Measurements from ENCODE around the gene PPTC7.
"Not testable (repeated sequence)": the region's sequence is repeated elsewhere in the genome, so short reads cannot be mapped to it uniquely, and the experiment has no call there.

Gene PPTC7

DNA sequence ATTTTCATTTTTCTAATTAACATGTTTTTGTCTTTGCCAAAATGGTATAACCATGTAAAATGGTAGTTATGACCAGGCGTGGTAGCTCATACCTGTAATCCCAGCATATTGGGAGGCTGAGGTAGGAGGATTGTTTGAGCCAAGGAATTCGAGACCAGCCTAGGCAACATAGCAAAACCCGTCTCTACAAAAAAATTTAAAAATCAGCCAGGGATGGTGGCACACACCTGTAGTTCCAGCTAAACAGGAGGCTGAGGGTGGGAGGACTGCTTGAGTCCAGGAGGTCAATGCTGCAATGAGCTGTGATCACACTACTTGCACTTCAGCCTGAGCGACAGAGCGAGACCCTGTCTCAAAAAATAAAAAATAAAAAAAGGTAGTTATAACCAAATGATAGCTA lies 23.1 kb downstream of the PPTC7 start:
- no peak for DNase-seq

DNA sequence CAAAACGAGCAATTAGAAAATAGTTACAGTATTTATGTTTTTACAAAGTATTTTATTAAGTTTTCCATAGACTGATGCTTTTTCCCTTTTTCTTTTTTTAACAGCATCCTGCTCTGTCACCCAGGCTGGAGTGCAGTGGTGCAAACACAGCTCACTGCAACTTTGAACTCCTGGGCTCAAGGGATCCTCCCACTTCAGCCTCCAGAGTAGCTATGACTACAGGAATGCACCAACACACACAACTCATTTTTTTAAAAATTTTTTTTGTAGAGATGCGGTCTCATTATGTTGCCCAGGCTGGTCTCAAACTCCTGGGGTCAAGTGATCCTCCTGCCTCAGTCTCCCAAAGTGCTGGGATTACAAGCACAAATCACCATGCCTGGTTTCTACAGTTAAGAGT lies 24.2 kb downstream of the PPTC7 start:
- DNase-seq: not testable (repeated sequence)

DNA sequence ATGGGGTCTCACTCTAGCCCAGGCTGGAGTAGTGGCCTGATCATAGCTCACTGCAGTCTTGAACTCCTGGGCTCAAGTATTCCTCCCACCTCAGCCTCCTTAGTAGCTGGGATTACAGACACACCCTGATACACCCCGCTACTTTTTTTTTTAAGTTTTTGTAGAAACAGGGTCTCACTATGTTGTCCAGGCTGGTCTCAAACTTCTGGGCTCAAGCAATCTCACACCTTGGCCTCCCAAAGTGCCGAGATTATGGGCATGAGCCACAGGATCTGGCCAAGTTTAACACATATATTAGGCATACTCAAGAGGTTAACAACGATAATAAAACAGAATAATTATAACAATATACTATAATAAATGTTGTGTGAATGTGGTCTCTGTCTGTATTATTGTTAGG lies 25.8 kb downstream of the PPTC7 start:
- DNase-seq: no peak

DNA sequence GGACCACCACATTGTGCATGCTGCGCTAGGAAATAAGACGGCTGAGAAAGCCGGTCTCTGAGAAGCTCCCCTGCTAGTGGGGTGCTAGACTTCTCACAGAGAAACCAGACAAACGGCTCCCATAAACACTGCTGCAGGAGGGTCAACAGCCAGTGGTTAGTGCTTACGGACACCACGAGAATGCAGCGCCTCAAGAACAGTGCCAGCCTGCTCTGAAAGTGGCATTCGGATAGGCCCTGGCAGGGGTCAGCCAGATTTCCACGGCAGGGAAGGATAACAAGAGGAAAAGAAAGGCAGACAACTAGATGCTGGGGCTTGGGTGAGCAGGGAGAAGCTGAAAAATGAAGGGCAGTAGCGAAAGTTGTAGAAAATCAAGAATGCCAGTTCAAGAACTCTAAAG lies 26.4 kb downstream of the PPTC7 start:
- DNase-seq: no peak

DNA sequence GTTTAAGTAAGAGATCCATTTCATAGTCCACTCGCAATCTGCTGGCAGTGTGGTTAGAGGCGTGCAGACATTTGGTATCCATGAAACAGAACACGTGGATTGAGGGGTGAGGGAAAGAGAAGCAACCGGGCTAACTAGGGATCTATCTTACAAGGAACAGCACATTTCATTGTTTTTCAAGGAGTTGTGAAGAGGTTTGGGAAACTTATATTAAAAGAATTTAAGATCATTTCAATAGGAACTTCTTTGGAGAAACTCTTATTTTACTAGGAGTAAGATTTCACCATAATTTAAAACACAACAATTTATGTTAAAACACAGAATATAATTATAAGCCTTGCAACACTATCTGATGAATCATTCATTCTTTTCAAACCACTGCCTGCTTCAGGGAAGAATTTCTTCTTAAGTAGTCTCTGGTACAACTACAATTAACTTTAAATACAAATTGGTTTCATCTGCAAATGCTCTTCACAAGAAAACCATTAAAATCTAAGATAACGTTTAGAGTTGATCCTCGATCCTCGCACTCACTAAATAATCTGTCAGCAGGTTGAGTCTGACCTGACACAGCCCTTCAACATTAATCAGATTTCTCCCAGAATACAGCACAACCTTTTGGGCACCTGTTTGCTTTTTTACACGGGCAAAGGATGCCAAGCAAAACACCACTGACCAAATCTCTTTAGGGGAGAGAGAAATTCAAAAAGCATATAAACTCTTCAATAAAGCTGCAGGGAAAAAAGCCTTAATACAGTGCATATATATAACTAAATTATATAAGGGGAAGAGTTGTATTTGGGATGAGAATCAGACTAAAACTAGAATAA lies 27.3 kb downstream of the PPTC7 start:
- no peak for DNase-seq

DNA sequence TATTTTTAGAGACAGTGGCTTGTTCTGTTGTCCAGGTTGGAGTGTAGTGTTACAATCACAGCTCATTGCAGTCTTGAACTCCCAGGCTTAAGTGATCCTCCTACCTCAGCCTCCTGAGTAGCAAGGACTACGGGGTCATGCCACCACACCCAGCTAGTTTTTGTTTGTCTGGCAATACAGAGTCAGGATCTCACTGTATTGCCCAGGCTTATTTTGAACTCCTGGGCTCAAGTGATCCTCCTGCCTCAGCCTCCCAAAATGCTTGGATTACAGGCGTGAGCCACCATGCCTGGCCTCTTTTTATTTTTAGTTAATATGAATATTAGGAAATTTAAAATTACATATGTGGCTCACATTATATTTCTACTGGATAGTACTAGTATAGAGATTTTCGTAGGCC lies 28.9 kb downstream of the PPTC7 start:
- no peak for DNase-seq

DNA sequence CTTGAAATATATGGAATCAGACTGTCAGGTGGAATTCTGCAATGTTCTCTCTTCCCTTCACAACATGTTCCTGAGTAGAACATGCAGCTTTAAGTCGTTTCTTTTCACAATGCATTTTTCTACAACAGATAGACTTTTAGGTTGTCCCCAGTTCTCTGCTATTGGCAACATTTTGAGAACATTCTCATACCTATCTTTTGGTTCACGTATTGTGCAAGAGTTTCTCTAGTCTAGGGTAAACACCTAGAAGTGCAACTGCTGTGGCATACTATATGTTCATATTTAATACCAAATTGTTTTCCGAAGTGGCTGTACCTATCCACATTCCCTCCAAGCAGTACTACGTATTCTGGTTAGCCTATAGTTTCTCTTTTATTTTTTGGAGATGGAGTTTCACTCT lies 32.1 kb downstream of the PPTC7 start:
- DNase-seq: no peak

DNA sequence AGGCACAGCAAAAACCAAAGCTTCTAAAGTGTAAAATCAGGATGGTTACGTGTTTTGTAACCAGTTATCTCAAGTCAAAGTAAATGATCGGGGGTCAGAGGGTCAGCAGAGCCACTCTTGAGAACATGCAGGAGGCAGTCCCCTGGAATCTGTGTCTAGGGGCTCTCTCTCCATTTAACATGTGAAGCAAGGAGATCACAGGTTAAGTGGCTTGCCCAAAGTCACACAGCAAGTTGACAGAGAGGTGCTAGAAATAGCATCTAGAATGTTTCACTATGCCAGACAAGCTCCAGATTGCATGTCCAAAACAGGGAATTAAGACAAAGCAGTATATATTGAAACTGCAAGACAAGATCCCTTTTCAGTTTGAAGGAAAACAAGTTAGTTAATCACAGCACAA lies 33.4 kb downstream of the PPTC7 start:
- DNase-seq: no peak

DNA sequence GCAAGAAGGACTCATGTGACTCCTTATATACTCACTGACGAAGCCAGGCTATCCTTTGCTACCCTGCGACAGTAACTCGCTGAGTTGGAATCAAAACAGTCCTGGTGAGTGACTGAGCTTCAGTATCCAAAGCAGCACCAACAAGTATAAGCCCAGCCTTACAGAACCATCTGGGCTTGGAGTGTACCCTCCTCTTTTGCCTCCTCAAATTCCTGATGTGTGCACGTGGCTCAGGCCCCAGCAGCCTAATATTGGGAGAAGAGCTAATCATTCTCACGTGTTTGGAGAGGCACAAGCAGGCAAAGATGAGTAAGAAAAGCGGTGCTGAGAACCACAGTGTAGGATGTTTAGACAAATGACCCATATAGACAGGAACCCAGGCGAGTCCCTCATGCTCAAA lies 34.4 kb downstream of the PPTC7 start:
- no peak for DNase-seq

DNA sequence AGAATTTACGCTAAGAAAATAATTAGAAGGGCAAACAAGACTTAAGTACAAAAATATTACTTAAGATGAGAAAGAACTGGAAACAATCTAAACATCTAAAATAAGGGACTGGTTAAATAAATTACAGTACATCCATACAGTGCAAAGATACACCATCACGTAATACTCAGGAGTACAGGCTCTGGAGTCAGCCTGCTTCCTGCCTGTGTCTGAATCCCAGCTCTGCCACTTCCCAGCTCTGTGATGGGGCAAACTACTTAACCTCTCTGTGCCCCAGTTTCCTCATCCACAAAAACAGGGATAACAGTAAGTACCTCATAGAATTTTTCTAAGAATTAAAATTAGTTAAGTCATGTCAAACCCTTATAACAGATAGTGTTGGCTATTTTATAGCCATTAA lies 36.0 kb downstream of the PPTC7 start:
- no peak for DNase-seq

DNA sequence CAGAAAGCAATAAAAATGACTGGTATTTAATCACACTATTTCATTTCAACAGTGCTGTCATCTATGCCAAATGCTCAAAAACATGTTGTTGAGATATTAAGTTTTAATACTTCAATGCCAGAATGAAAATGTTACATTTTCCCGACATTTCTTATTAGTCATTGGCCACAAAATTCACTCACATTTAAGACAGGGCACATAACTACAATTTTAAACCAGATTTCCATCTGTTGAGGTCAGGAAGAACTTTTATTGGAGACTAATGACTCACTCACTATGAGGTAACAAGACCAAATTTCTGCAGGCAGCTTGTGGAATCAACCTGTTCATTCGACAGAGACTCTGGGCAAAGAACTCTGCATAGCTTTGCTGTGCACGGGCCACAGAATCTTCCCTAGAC lies 36.8 kb downstream of the PPTC7 start:
- no peak for DNase-seq

DNA sequence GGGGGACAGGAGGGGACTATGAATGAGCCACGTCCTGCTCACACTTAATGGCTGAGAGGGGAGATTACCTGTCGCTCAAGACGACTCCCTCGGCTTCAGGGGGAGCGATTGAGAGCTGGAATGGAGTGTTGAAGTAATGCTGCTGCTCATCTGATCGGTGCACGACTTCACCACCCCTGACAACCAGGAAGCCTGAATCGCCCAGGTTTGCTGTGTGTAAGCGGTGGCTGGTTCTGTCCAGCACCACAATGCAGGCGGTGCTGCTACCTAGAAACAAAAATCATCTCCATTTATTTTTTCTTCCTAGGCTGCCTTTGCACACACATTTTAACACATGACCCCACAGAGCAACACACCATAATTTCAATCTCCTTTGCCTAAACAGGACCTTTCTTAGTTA lies 37.3 kb downstream of the PPTC7 start:
- DNase-seq: no peak

DNA sequence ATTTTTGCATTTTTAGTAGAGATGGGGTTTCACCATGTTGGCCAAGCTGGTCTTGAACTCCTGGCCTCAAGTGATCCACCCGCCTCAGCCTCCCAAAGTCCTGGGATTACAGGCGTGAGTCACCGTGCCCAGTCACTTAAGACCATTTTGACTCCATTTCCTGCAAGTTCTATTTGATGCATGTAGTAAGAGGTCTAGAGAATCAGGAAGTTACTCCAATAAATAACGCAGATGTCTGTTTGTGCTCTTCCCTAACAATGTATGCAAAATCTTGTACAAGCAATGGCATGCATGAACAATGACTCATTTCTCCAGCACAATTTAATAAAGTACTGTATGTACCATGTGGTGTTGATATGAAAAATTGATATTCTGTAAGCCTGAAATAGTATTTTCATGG lies 37.9 kb downstream of the PPTC7 start:
- not testable (repeated sequence) for DNase-seq

DNA sequence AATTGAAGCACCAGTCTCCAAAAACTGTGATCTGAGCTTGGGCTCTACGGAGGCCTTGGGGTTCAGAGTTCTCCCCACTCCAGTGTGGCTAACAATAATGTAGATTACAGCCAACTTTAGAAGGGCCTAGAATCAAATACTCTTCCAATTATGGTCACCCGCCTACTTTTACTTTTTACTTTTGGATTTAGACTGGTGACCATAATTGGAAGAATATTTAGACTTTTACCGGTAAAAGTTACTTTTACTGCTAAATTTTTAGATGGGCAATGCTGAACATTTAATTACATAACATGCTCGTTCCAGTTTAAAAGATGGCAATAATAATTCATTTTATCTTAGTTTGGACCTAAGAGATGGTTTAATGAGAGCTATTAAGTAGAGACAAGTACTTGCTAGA lies 39.2 kb downstream of the PPTC7 start:
- DNase-seq: no peak

DNA sequence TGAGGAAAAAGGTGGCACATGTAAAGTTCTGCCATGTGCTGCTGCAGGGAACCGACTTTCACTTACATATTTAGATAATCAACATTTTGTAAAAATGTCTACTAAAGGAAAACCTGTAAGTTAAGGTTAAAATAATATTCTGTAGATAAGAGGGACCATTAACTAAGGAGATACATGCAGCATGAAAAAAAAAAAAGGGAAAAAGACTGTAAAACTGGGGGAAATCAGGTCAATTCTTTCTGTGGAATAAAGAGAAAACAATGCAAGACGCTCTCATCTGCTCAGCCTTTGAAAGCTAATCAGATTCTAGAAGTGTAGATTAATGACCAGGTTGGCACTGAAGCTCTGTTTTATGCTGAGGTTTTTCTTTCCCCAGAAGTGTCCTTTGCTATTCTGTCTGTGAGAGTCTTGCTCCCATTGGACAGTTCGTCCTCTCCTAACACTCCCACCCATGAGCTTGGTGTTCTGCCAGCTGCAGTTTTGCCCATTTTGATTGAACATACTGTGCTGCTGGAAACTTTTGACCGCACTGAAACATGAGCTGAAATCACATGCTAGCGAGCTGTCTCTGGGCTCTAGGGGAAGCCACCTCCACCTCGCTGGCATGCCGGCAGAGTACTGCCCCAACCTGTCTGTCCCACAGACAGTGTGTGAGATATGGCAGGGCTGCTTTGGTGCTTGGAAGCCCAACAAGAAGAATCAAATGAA lies 39.7 kb downstream of the PPTC7 start:
- DNase-seq: no peak

DNA sequence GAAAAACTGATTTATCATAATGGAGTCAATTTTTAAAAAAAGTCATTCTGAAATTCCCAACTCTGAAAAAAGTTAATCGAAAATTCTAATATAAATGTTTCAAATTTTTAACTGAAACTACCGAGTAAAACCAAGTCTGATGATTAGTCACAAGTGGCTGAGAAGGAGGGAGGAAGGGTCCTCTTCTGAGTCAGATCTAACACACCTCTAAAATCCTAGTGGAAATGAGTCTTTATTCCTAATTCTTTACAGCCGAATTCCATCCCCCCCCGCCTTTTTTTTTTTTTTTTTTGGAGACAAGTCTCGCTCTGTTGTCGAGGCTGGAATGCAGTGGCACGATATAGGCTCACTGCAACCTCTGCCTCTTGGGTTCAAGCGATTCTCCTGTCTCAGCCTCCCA lies 43.1 kb downstream of the PPTC7 start:
- no peak for DNase-seq

DNA sequence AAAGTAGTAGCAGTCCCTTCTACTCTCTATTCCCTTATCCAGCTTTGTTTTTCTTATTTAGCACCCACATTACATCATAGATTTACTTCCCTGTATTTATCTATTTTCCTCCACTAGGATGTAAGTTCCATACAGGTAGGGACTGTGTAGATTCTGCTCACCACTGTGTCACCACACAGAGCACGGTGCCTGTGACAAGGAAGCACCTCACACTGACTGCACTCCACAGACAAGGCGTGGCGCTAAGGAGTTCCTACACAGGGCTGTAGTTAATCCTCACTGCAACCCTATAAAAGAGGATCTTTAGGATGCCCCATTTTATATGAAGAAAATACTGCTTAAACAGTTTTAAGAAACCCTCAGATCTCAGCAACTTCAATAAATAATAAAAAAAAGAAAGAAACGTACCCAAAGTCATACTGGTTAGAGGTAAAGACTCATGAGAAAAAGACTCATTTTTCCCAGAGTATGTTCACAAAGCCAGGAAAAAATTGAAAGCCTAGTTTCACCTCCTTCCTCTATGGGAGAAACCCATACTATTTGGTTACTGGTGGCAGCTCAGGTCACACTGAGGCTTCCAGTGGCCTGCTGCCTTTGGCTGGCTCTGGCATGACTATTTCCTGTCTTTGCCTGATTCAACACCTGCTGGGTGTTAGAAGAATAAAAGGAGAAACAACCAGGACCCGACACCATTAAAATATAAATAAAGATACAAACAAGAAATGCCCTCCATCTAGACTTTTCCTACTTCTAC lies 44.1 kb downstream of the PPTC7 start:
- DNase-seq: no peak

DNA sequence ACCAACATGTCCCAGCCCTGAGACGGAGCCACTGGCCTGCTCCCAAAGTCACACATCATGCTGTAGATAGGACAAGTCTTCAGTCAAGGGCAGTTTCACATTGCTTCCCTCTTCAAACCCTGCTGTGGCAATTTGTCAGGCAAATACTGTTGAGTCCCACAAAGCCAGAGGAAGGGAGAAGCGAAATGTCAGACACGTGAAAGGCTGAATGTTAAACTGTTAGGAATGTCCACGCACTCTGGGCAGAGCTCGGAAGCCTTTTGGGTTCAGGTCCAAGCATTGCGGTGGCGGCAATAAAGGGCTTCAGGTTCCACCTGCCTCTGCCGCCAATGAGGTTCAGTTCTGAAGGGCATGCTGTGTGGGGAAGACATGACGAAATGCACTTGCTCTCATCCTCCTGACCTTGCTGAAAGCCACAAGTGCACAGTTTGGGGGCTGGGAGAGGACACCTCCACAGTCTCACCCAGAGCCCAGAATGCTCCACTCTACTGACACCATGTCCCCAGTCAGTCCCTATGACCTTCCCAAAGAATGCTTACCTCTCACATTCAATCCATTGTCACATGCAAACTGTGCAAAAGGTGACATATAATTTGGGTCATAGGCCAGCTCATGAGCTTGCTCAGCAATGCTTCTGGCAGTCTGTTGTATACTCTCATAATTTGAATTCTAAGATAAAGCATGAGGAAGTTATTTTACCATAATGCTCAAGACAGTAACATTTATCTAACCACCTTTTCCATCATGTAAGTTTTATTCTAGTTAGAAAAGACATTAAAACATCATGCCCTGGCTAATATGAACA lies 45.3 kb downstream of the PPTC7 start:
- no peak for DNase-seq

DNA sequence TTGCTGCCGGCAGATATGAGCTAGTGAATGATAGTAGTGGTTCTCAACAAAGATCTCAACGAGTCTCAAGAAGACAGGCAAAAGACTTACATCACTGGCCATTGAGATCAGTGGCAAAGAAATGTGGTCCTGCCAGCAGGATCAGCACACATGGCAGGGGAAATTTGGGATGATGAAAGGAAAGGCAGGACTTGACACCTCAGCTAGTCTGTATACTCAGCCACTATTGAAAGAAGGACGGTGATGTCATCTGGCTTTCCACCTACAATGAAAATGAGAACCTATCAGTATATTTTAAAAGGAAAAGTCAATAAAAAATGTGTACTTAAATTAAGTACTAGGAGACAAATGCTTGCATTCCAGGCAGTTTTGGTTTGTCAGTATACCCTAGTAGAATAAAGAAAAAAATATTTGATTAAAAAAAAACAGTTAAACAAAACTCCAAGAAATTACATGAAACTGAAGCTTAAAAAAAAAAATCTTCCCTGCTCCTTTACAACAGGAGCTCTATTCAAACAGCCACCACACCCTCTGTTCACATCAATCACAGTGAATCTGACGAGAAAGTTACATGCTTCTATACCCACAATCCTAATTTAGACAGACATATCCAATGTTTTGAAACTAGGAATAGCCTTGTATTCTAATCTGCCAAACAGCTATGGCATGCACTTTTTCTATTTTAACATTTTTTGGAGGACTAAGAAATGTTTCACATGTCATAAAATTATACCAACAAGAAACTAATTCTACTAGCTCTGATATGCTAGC lies 46.1 kb downstream of the PPTC7 start:
- no peak for DNase-seq

DNA sequence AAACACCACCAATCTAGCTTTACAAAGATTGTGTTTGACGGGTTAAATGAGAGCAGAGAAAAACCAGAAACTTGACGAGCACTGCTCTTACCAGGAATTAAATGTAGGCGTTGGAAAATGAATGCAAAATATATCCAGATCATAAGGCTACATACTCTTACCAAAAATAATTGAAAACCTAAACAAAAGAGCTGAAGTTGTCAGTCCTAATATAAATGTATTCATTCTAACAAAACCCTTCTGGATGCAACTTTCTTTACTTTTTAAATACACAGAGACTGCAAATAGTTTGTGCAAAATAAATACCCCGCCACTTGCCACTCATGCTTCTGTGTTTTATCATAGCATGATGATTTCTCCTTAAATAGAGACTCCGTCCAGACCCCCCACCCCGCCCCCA lies 48.3 kb downstream of the PPTC7 start:
- DNase-seq: no peak

DNA sequence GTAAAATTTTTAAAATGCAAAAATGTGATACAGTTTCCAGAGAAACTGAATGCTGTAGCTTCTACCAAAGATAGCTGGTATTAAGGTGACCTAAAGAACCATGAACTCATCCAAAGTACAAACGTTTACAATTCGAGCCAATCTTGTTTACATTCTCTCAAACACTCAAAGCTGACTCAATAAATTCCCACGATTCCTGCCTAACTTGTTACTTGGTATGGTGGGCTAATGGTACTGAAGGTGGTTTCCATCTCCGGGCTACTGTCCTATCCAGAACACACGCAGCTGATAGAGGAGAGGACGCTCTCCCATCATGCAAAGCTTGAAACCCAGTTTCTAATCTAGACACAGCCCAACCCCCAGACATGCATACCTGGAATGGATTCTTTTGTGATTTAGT lies 49.5 kb downstream of the PPTC7 start:
- DNase-seq: no peak

DNA sequence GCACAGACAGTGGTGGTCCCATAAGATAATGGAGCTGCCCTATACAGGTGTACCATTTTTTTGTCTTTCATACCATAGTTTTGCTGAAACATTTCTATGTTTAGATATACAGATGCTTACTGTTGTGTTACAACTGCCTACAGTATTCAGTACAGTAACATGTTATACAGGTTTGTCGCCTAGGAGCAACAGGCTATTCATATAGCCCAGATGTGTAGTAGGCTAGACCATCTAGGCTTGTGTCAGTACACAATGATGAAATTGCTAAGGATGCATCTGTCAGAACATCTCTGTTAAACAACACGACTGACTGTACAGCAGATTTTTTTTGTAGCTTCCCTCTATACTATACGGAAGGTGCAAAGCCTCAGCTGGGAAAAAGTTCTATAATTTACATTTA lies 50.5 kb downstream of the PPTC7 start:
- no peak for DNase-seq
